Measurements from ENCODE around the gene DOCK9. TPM values are rescaled to one million over a fixed set of nuclear protein-coding genes. Genes with fewer than 3 reads are reported as not detected.

Gene DOCK9
- total and polyA plus RNA-seq, 8 donors: 7.5 to 26.3 (median 16.3) TPM

- Histone ChIP-seq H3K4me1 (peaks cover 3 to 8% (median 7%) of the 10 kb centered on the region in 3 donors), H3K27me3 (no peaks in the 10 kb centered on the region), H3K27ac (no peak overlapping the region), H3K4me3 (no peak overlapping the region), H3K36me3 (no peaks in the 10 kb centered on the region), H3K9me3 (no peaks in the 10 kb centered on the region)
- WGBS, 2 donors: 45 to 57% methylated on average over 3 of the region's 3 CpGs
- ATAC-seq (no peak), DNase-seq (no peak), FAIRE-seq (no peak)
- TF ChIP-seq CTCF (IDR thresholded peaks at IDR 0.05): no peak
- intact Hi-C loops (cut with DNase I): no loop called here
Observed at GRCh38 chr13:98837896-98838295, 140.0 kb downstream of the DOCK9 start.

GRCh38 chr13:98835156-98835555 lies 142.7 kb downstream of the DOCK9 start:
- intact Hi-C loops (cut with DNase I): no loop called here
- DNase-seq (no peak), ATAC-seq (peak in 2 of 4 donors; percentile 24 to 59), FAIRE-seq (no peak)
- H3K9me3 ChIP-seq: no peaks in the 10 kb centered on the region
- H3K4me3 ChIP-seq: no peak overlapping the region
- no peak for TF ChIP-seq CTCF (IDR thresholded peaks at IDR 0.05)
- 18 to 24% methylated on average over 3 of the region's 3 CpGs for WGBS, 2 donors
- peaks cover 0 to 4% (median 0%) of the 10 kb centered on the region in 3 donors for H3K36me3 ChIP-seq
- no peaks in the 10 kb centered on the region for H3K27me3 ChIP-seq
- no peak overlapping the region for H3K27ac ChIP-seq
- peaks cover 3 to 8% (median 7%) of the 10 kb centered on the region in 3 donors for H3K4me1 ChIP-seq

GRCh38 chr13:98834254-98834960 lies 143.5 kb downstream of the DOCK9 start:
- no peak overlapping the region for H3K4me3 ChIP-seq
- H3K4me1 ChIP-seq: peaks cover 3 to 12% (median 8%) of the 10 kb centered on the region in 3 donors
- FAIRE-seq (no peak), DNase-seq (no peak), ATAC-seq (no peak)
- peaks cover 0 to 4% (median 0%) of the 10 kb centered on the region in 3 donors for H3K36me3 ChIP-seq
- intact Hi-C loops (cut with DNase I): no loop called here
- H3K27me3 ChIP-seq: no peaks in the 10 kb centered on the region
- 79 to 84% methylated on average over 7 of the region's 7 CpGs for WGBS, 2 donors
- no peak for TF ChIP-seq CTCF (IDR thresholded peaks at IDR 0.05)
- no peak overlapping the region for H3K27ac ChIP-seq
- H3K9me3 ChIP-seq: no peaks in the 10 kb centered on the region

- intact Hi-C loops (cut with DNase I): no loop called here
- Histone ChIP-seq H3K27ac (no peak overlapping the region), H3K9me3 (no peaks in the 10 kb centered on the region), H3K27me3 (no peaks in the 10 kb centered on the region), H3K4me1 (peaks cover 0 to 24% (median 14%) of the 10 kb centered on the region in 3 donors), H3K4me3 (no peak overlapping the region), H3K36me3 (peaks cover 0 to 4% (median 0%) of the 10 kb centered on the region in 3 donors)
- no peak for DNase-seq
- no peak for FAIRE-seq
- 91 to 93% methylated on average over 8 of the region's 8 CpGs for WGBS, 2 donors
- no peak for TF ChIP-seq CTCF (IDR thresholded peaks at IDR 0.05)
- ATAC-seq: no peak
Observed at GRCh38 chr13:98831236-98831635, 146.6 kb downstream of the DOCK9 start.

- WGBS, 2 donors: 55 to 59% methylated on average over 5 of the region's 5 CpGs
- H3K4me3 ChIP-seq: no peak overlapping the region
- no peaks in the 10 kb centered on the region for H3K9me3 ChIP-seq
- TF ChIP-seq CTCF (IDR thresholded peaks at IDR 0.05): no peak
- no peak overlapping the region for H3K27ac ChIP-seq
- H3K27me3 ChIP-seq: no peaks in the 10 kb centered on the region
- no peak for FAIRE-seq
- peaks cover 0 to 18% (median 7%) of the 10 kb centered on the region in 3 donors for H3K4me1 ChIP-seq
- intact Hi-C loops (cut with DNase I): no loop called here
- DNase-seq: no peak
- peak in 1 of 4 donors; percentile 17 for ATAC-seq
- H3K36me3 ChIP-seq: peaks cover 0 to 4% (median 0%) of the 10 kb centered on the region in 3 donors
Observed at GRCh38 chr13:98829541-98829940, 148.3 kb downstream of the DOCK9 start.

Measured in pancreas (tissue), 10 donors.